Head of caudate nucleus (tissue), 42 donors: ENCODE data around the gene FBXO17.

Experiments
- DNase-seq, 42 donors: peaks; one replicate each; pipeline versions ENCODE4 v3.0.0 to v3.0.0-alpha.2; 2020 to 2021; ENCODE audit warnings: mixed read lengths in 7 of 42
- intact Hi-C: fragments of 100-400 bp; cut with DNase I; formaldehyde crosslinking; loops from one replicate; pipeline ENCODE4 v1.15.0; 2022

FBXO17 gene

DNA sequence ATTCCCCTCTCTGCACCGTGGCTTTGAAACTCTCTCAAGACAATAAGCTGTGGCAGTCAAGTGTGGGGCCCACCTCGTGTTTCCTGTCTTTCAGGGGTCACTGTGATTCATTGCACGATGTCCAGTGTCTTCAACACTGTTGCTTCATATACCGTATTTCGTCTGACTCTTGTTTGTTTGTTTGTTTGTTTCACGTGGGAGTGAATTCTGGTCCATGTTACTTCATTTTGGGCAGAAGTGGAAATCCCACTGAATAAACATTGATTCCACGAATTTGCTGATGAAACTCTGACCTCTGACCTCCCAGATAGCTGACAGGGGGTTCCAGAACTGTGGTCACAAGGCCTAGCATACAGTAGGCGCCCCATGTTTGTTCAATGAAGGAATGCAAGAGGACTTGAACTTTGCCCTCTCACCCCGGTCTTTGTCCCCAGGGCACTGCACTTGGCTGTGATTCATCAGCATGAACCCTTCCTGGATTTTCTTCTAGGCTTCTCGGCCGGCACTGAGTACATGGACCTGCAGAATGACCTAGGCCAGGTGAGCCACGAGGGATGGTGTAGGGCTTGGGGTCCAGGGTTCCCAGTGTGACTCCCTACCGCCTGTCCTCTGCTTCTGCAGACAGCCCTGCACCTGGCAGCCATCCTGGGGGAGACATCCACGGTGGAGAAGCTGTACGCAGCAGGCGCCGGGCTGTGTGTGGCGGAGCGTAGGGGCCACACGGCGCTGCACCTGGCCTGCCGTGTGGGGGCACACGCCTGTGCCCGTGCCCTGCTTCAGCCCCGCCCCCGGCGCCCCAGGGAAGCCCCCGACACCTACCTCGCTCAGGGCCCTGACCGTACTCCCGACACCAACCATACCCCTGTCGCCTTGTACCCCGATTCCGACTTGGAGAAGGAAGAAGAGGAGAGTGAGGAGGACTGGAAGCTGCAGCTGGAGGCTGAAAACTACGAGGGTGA is 70.7 kb downstream of the FBXO17 start:
- DNase-seq, result no peak
- intact Hi-C loops, result no loop called here

DNA sequence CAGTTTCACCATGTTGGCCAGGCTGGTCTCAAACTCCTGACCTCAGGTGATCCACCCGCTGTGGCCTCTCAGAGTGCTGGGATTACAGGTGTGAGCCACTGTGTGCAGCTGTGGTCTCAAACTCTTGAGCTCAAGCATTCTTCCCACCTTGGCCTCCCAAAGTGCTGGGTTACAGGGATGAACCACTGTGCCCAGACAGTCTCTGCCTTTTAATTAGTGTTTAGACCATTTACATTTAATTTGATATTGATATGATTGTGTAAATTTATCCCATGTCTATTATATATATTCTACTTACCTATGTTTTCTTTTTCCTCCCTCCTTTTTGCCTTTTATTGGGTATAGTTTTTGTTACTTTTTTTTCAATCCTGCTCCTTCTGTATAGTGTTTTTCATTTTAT is 73.9 kb downstream of the FBXO17 start:
- intact Hi-C loops, result no loop called here
- no peak for DNase-seq

DNA sequence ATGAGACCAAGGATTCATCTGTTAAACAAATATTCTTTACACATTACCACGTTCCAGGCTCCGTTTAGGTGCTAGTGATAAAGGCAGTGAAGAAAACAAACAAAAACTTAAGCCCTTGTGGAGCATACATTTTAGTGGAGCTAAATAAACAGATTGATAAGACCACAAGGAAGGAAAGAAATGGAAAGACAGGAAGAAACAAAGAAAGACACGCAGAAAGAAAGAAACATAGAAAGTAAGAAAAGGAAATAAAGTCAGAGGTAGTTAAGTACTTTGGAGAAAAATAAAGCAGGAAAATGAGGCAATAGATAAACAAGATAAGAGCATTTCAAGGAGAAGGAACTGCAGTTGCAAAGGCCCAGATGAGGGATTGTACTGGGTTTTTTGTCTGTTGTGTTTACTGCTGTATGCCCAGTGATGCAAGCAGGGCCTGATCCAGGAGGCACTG is 74.8 kb downstream of the FBXO17 start:
- DNase-seq, result no peak
- intact Hi-C loops, result no loop called here

DNA sequence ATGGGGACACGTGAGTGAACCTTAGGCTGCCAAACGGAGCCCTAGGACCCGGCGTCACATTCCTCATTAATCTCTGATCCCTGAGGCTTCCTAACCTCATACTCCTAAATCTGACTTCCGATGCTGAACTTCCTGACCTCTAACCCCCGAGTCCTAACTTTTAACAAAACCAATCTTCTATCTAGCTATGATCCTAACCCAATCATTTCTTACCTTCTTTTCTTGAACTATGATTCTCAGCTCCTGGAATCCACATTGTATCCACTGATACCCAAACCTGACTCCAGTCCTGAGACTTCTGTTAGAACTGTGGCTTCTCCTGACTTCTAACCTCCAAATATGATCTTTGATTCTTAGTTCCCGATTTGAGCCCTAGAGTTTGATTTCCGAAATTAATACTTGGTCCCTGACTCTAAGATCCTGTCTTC is 75.3 kb downstream of the FBXO17 start:
- intact Hi-C loops, result no loop called here
- peak in 1 of 42 donors; percentile 81 for DNase-seq

DNA sequence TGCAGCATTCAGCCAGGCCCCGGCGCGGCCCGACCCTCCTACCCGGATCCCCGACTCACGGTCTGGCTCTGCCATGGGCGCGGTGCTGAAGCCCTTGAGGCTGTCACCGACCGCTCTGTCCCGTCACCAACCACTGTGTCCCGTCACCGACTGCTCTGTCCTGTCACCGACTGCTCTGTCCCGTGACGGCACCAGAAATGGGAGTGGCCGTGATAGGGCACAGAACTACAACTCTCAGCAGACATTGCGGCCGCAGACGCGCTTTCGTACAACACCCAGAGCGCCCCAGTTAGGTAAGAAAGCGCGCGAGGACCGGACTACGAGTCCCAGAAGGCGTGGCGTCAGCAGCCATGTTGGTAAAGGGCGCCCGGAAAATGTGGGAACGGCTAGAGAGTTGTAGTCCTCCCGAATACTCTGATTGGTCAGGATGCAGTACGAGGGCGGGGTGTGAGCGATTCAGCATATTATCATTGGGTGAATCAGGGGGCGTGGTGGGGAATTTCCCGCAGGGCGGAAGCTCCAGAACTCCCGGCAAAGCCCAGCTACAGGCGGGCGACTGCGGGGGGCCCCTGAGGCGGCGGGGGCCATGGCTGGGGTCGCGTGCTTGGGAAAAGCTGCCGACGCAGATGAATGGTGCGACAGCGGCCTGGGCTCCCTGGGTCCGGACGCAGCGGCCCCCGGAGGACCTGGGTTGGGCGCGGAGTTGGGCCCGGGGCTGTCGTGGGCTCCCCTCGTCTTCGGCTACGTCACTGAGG is 75.9 kb downstream of the FBXO17 start, which contains the start of the genes NFKBIB and SIRT2:
Gene NFKBIB, plus strand, starts transcription at position 523 of the 755 bp plus-strand sequence. Its CDS starts 64 bp downstream, at position 587.
Gene SIRT2, minus strand, starts transcription at position 172 of the 755 bp plus-strand sequence. Its CDS starts 97 bp downstream, at position 75.
- peak; percentile 97 to 100 (median 100) for DNase-seq
- intact Hi-C loops, result loop anchor here (5.0 kb wide), 1 partner anchor 52 kb away; the partner anchor contains the start of gene HNRNPL

DNA sequence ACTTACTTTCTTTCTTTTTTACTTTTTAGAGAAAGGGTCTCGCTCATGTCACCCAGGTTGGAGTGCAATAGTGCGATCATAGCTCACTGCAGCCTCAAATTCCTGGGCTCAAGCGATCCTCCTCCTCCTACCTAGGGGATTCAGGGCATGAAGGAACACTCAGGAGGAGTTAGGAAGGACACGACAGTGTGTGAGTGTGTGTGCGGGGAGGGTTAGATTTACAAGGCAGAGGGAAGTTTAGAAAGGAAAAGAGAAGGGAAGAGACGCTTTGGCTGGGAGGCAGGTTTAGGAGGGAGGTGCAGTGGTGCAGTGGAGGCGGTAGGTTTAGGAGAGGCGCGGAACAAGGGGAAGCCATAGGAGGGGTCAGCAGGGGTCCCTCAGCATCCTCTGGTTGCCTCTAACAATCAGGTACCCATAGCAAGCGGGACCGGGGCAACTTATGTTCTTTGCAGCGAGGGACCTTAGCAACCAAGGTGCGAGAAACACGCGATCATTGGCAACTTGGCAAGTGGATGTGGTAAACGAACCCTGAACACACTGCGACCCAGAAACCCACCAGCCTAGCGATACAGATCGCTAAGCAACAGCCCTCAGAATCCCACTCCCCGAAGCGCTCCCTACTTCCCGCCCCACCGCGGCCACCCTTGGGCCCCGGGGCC is 76.6 kb downstream of the FBXO17 start:
- DNase-seq, result peak in 16 of 42 donors; percentile 8 to 46 (median 20)
- intact Hi-C loops, result loop anchor here (5.0 kb wide), 1 partner anchor 52 kb away; the partner anchor contains the start of gene HNRNPL

DNA sequence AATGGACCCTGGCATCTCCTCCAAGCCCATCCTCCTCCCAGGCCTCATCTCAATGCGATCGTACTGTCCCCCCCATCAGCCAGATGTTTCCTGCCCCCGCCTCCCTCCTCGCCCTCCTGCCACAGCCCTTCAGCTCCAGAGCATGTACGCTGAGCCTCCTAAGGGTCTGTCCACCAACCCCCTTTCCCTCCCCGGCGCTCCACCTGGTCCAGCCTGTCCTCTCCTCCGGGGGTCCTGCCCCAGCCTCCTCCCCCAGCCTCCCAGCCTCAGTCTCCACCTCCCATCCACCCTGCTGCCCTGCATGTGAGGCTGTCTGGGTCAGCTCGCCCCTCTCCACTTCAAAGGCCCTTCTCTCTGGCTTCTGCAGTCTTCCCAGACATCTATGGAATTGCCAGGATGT is 80.6 kb downstream of the FBXO17 start:
- DNase-seq, result peak in 1 of 42 donors; percentile 12
- intact Hi-C loops, result loop anchor here (5.0 kb wide), 1 partner anchor 48 kb away; the partner anchor contains the start of gene HNRNPL

DNA sequence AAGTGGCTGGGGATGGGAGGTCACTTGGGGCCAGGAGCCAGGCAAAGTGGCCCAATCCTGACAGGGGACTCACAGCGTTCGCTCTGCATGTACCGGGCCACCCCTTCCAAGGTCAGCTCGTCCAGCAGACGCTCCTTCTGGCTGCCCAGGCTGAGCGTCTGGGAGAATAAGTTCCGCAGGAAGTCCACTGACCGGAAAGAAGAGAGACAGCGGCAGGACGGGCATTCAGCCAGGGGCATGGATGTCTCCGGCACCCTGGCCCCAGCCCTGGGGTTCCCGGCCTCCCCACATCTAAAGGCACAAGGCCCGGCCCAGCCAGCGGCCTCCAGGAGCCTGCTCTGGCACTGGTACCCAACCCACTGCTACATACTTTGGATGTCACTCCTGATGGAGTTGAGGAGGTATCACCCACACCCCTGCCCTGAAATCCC is 82.2 kb downstream of the FBXO17 start:
- peak in 8 of 42 donors; percentile 10 to 58 (median 26) for DNase-seq
- intact Hi-C loops, result no loop called here

DNA sequence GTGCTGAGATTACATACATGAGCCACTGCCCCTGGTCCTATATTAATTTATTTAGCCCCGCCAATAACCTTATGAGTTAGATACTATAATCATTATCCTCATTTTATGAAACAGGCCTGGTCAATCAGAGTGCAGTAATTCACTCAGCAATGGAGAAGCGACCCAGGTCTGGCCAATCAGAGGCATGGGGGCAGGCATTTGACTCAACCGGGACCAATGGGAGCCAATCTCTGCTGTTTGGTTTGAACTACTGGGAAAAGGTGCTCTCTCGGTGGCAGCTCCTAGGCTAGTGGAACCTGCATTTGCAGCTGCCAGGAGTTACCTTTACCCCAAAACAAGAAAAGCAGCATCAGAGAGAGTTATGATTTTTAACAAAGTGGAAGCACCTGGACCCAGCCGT is 82.7 kb downstream of the FBXO17 start:
- intact Hi-C loops, result no loop called here
- DNase-seq, result no peak

DNA sequence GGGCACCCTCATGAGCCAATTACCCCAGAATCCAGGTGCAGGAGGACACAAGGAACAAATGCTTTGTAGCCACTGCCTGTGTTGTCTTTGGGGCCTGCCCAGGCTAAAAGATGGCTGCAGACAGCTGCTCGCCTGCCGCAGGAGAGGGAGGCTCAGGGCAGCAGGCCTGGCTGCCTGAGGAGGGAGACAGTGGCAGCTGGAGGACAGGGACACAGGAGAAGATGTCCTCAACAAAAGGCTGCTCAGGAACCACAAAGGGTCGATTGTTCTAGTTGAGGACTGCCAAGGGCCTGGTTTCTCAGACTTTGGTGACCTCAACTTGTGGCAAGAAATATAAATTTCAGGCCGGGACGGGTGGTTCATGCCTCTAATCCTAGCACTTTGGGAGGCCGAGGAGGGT is 83.8 kb downstream of the FBXO17 start:
- intact Hi-C loops, result no loop called here
- DNase-seq, result peak in 41 of 42 donors; percentile 33 to 85 (median 67)
